GM21390 (cell line): ENCODE results near the gene MS4A13.
A peak's percentile ranks its signal among the peaks of the same experiment; 100 is the strongest.
"Not testable (repeated sequence)": the region's sequence is repeated elsewhere in the genome, so short reads cannot be mapped to it uniquely, and the experiment has no call there.

Experiments
- ATAC-seq: cut with Tn5 transposase; IDR thresholded peaks from one replicate; pipeline ENCODE4 v1.9.1; 2021; ENCODE audit not compliant: unreplicated experiment

The MS4A13 gene

GRCh38 chr11:60515144-60515855 is at the start of gene MS4A13:
Gene MS4A13, plus strand, starts transcription at chr11:60515392. Its CDS starts 2,692 bp downstream, at chr11:60518084.
- no peak for ATAC-seq

DNA sequence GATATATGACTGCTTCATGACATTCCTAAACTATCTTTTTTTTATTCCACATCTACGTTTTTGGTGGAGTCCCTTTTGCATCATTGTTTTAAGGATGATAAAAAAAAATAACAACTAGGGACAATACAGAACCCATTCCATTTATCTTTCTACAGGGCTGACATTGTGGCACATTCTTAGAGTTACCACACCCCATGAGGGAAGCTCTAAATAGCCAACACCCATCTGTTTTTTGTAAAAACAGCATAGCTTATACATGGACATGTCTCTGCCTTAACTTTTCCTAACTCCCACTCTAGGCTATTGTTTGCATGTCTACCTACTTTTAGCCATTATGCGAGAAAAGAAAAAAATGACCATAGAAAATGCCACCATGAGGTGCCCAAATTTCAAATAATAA is 46.4 kb upstream of the MS4A13 start:
- ATAC-seq: no peak

- ATAC-seq: no peak
These were observed 45.5 kb upstream of the MS4A13 start for GRCh38 chr11:60469723-60470122.

DNA sequence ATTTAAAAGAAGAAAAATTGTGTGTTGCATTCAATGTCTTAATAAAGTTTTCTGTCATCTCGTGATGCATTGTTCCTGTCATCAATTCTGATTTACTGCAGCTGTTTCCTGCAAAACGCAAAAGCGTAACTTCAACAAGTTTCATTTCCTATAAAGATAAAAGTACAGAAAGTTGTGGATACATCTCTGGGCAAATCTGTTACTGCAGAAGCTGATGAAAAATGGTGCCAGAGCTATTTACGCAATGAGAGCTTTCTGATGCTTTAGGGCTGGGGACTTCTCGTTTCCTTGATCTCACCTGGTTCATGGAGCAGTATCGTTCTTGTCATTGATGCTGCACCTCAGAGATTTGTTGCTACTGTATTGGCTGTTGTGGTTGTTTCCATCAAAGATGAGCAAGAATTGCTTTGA is 38.2 kb upstream of the MS4A13 start:
- peak; percentile 46 for ATAC-seq

- no peak for ATAC-seq
These were observed 32.8 kb upstream of the MS4A13 start for GRCh38 chr11:60482361-60482760.

DNA sequence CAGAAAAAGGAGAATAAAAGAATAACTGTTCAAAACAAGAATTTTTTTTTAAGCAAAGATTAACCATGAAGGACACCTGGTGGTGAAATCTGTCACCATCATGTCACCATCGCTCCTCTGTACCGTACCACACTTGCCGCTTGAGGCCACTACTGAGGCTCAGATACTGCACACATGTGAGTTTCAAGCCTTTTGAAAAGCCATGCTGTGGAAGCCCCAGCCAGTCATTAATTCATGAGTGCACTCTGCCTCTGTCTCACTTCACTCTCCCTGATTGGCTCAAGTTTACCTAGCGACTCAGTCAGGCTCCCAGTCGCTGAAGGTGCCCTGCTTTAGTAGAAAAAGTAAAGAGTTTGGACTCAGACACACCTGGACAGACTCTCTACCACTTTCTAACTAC is 29.2 kb upstream of the MS4A13 start:
- peak; percentile 90 for ATAC-seq

- ATAC-seq: no peak
These were observed 22.6 kb upstream of the MS4A13 start, which contains the start of gene MS4A12 for GRCh38 chr11:60492488-60493009. Gene MS4A12, plus strand, starts transcription at chr11:60492778. Its CDS starts 4,541 bp downstream, at chr11:60497319.

DNA sequence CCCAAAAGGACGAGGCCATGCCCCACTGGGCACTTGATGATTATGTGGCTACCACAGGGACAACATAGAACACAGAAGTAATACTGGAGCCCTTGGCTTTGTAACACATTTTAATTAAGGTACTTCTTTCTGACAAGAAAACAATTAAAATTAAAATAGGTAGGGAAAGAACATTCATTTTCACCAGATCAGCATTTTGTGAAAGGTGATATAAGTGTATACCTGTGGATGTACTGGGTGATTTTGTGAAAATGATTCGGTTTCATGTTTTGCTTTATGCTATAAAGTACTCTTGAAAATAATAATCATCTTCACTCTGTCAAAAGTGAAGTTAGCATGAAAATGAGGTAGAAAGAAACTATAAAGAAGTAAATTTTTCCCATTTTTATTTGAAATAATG is 21.7 kb upstream of the MS4A13 start:
- ATAC-seq: no peak

DNA sequence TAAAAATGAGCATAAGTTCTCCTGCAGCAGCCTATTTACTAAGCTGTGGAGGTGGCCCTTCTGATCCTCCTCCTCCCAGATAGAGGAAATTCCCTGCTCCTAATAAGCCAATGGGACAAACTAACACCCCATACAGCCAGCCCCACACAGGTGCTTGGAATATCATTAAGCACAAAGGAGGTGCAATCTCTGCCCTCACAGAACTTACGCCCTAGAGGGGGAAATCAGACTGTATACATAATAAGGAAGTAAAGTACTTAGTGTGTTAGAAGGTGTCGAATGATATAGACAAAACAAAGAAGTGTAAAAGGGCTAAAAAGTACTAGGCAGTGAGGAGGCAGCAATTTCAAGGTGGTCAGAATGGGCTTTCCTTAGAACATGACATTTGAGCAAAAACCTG is 16.8 kb upstream of the MS4A13 start:
- peak; percentile 34 for ATAC-seq

DNA sequence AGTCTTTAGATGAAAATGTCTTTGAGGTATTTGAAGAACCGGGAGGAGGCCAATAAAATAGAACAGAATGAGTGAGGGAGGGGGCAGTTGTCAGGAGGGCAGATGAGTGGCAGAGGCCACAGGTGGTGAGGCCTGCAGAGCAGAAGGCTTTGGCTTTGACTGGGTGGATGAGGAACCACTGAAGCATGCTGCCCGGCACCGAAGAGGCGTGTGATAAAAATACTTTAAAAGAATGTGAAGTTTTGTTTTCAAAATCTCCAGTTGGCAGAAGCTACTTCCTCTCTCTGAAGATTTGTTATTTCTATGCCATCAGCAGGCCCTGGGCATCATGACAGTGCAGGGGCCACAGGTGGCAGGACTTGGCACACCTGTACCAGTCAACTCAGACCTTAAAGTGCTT is 16.3 kb upstream of the MS4A13 start:
- peak; percentile 82 for ATAC-seq

GRCh38 chr11:60500276-60500910 is 14.8 kb upstream of the MS4A13 start:
- ATAC-seq: no peak

GRCh38 chr11:60502221-60502775 is 12.9 kb upstream of the MS4A13 start:
- ATAC-seq: no peak

DNA sequence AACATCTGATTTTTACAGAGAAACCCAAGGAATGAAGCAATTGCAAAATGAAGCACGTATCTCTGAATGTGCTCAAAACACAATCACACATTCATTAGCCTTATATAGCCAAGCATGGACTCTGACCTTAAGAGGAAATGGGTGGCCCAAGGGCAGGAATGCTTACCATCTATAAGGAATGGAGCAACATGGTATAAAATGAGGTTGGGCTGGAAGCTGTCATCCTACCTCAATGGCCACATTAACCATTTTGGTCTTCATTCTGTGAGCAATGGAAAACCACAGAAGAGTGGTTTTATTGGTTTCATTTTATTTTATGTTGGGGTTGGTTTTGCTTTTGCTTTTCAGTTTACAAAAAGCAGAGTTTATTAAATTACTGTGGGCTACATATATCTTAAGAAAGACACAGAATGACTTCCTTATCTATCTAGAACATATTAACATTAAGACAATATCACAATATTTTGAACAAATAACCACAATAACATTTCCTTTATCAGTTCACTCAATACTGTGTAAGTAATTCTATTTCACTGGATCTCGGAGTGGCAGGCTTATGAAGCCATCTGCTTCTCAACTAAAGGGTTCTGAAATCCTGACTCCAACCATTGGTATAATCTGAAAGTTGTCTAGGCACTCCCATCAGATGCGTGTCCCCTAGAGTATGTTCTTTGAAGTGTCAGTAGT is 10.8 kb upstream of the MS4A13 start:
- peak; percentile 47 for ATAC-seq

- not testable (repeated sequence) for ATAC-seq
These were observed 5.6 kb upstream of the MS4A13 start for GRCh38 chr11:60509609-60510008.

- not testable (repeated sequence) for ATAC-seq
These were observed 5.0 kb upstream of the MS4A13 start for GRCh38 chr11:60510209-60510608.

- no peak for ATAC-seq
These were observed 3.8 kb upstream of the MS4A13 start for GRCh38 chr11:60511393-60511792.

DNA sequence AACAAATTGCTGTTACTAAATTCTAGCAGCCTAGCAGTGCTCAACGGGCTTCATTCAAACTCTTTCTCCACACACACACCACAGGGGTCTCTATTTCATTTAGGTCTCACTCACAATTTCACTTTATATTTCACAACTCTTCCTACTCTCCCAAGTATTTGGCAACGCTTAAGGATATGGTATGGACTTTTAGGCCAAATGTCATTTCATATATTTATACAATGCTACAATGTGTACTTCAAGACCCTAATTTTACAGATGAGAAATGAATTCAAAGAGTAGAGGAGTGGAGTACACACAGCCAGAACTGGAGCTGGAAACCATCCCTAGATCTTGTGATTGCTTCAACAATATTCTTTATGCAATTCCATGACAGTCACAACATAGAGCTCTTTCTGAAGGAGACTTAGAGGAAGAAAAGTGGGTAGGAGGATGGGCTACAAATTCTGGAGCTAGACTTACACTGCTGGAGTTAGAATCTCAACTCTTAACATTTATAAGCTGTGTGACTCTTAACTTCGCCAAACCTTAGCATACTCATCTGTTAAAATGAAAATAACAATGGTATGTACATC is 2.5 kb upstream of the MS4A13 start:
- ATAC-seq: no peak

DNA sequence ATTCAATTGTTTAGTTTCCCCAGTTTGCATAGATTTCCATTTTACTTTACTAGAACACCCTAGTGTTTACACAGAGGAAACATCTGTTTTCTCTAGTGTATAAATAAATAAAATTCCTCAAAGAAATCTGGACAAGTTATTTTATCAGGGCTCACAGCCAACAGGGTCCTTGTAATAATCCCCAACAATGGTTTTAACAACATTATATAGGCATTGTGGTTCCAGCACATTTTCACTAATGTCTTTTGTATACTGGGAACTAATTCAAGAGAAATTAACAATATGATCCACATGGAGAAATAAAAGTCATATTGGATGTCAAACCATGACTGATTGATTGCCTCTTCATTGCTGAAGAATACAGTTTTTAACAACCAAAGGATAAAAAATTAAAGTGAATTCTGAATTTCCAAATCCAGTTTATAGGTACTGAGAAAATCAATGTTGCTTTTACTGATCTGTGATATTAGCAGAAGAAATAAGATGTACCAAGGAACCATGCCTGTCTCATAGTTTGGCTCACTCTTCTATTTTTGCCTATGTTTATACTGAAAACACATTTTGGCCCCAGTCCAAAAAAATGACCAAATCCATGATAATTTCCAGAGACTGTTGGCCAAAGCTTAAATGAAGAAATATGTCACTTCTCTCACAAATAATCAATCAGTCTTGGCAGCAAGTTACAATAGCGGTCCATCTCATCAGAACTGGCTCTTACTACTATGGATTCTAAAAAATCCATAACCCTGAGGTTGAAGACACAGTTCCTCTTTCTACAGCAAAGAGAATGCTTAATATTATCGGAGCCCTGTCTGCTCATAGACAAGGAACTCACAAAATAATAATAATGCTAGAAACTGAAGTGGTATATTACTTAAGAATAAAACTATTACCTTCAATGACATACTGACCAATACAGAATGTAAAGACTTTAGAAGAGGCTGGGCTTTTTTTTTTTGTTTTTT is 1.4 kb upstream of the MS4A13 start:
- no peak for ATAC-seq

DNA sequence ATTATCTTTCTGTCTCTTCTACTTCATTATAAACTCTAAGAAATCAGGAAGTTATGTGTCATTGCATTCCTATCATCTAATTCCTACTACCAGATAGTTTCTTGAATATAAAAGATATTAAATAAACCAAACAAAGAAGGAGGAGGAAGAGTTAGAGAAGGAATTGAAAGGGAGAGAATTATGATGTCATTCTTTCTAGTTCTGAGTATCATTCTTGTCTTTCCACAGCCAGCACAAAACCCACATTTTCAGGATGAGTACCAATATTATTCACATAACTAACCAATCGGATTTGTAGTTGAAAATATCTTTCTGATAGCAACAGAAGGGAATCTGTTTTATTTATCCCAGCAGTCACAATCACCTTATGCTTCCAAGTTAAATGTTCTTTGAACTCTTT is 13.3 kb downstream of the MS4A13 start:
- ATAC-seq: no peak

GRCh38 chr11:60528934-60529333 is 13.7 kb downstream of the MS4A13 start:
- peak; percentile 91 for ATAC-seq
